ENCODE data around the gene MRGPRG.

GRCh38 chr11:3225826-3226750 is 7.5 kb upstream of the MRGPRG start:
- TF ChIP-seq CTCF (conservative IDR thresholded peaks at IDR 0.05) (no peak), EZH2 (IDR thresholded peaks at IDR 0.05; ENCODE audit: low read depth) (no peak)

All from PC-9 (cell line).